Non-pigmented ciliary epithelial cell (primary cell): Measurements from ENCODE around the gene DCXR.
"Not testable (repeated sequence)": the region's sequence is repeated elsewhere in the genome, so short reads cannot be mapped to it uniquely, and the experiment has no call there.

Experiments
- DNase-seq: peaks from one replicate; pipeline ENCODE4 v3.0.0-alpha.2; 2010; ENCODE audit warnings: low read depth

Gene DCXR

DNA sequence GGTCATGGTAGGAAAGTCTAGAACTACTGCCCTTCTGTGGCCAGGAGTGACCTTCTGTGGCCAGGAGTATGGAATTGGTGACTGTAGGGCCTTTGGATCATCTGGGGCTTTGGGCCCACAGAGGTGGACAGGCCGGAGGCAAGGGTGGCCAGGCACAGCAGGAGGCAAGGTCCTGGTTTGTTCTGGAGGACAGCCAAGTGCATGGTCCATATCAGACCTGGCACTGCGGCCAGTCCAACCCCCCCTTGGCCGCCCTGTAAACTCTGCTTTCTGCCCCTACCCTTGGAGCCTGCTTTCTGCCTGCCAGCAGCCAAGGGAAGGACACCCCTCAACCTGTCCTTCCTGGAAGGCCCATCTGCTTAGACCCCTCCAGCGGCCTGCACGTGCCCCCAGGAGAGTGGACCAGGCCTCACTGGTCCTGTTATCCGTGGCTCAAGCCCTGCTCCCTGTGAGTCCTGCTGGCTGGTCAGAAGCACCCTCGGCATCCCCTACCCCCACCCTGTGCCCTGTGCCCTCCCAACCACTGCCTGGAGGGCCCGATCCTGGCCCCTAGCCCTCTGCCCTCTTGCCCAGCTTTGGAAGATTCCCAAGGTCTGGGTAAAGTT lies 2.3 kb upstream of the DCXR start:
- DNase-seq = no peak

DNA sequence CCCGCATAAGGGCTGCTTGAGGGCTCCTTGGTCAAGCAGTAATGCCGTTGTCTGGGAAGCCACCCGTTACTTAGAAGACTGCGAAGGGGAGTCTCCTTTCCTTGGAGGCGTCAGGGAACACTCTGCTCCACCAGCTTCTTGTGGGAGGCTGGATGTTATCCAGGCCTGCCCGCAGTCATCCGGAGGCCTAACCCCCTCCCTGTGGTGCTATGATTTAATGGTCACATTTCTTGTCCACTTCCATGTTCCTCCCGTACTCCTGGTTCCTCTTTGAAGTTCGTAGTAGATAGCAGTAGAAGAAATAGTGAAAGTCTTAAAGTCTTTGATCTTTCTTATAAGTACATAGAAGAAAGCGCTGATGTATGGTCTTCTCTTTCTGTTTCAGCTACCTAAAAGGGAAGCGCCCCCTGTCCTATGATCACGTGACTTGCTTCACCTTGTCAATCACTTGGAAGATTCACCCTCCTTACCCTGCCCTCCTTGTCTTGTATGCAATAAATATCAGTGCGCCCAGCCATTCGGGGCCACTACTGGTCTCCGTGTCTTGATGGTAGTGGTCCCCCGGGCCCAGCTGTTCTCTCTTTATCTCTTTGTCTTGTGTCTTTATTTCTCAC lies 1.4 kb upstream of the DCXR start:
- not testable (repeated sequence) for DNase-seq

DNA sequence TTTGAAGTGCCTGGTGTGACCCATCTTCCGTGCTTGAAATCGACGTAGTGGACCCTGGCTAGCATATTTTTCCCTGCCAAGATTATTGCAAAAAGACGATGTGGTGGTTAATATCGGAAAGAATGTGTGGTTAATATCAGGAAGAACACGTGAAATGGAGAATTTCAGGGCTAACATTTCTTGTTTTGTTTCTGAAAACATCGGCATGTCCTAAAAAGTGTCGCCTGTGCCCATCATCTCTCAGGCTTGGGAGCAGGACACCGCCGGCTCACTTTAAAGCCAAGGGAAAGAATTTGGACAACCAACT lies 345 bp upstream of the DCXR start:
- no peak for DNase-seq

DNA sequence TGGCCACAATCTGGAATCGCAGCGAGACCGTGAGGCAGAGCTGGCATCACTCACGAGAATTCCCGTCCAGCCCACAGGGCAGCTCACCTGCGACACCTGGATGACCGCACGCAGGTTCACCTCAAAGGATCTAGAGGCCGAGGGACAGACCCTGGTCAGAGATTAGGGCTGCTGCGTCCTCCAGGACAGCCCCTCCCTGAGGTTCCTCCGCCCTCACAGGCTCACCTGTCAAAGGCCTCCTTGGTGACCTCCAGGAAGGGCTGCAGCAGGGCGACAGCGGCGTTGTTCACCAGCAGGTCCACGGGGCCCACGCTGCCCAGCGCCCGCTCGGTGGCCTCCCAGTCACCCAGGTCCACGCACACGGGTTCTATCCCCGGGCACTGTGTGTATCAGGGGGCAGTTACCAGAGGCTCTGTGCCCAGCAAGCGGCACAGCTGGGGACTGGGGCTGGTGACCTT lies 834 bp downstream of the DCXR start:
- no peak for DNase-seq

DNA sequence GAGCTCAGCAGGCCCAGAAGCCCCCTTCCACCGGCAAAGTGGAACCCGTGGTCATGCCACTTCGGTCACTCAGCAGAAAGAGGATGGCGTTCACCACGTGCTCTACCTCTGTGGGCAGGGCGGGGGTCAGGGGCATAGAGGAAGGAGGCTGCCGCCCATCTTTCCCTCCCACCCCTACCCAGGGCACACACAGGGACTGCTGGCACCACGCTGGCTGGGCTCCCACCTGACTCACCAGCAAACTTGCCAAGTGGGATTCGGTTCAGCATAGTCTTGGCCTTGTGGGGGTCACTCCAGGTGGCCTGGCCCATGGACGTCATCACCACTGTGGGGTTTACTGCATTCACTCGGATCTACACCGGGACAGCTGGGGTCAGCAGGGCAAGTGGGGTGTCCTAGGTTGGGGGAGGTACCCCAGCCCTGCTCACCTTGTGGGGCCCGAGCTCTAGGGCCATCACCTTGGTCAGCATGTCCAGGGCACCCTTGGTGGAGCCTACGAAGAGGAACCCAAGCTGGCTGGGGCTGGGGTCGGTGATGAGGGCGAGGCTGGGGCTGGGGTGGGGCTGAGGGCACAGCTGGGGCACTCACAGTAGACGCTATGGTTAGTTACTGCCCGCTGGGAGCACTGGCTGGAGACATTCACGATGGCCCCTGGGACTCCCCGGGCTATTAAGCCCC lies 1.4 kb downstream of the DCXR start:
- DNase-seq = no peak

DNA sequence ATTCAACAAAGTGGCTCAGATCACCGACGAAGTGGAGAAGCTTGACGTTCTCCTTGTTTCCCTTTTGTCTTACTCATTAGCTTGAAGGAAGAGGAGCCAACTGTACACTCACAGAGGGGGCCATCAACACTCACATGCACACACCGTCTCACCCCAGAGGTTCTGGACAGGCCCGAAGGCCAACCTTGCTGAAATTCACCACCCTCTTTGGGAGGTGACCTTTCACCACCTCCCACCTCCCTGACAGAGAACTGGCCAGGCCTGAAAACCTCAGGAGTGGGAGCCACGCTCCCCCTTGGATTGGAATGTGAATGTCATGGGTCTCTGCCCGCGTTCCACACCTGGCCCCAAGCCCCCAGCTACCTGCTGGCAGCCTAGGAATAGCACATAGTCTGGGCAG lies 2.0 kb downstream of the DCXR start:
- no peak for DNase-seq

DNA sequence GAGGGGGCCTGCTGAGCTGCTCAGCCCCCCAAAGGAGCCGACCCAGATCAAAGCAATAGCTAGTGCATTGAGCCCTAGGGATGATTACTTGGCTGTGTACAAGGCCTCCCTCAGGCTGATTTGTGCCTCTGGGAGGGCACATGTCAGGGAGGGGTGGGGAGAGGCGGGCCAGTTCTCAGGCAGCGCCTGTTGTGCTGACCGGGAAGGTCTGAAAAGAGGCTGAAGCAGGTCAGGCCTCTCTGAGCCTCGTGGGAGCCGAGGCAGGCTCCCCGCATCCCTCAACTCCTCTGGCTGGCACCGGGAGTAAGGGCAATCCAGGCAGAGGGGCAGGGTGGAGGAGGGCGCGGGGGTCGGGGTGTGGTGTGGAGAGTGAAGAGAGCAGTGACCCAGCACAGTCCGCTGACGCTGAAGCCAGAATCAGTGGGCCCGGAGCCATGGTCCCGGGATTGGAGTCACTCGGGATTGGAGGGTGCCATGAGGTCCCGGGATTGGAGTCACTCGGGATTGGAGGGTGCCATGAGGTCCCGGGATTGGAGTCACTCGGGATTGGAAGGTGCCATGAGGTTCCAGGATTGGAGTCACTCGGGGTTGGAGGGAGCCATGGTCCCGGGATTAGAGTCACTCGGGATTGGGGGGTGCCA lies 3.0 kb downstream of the DCXR start:
- DNase-seq = no peak

DNA sequence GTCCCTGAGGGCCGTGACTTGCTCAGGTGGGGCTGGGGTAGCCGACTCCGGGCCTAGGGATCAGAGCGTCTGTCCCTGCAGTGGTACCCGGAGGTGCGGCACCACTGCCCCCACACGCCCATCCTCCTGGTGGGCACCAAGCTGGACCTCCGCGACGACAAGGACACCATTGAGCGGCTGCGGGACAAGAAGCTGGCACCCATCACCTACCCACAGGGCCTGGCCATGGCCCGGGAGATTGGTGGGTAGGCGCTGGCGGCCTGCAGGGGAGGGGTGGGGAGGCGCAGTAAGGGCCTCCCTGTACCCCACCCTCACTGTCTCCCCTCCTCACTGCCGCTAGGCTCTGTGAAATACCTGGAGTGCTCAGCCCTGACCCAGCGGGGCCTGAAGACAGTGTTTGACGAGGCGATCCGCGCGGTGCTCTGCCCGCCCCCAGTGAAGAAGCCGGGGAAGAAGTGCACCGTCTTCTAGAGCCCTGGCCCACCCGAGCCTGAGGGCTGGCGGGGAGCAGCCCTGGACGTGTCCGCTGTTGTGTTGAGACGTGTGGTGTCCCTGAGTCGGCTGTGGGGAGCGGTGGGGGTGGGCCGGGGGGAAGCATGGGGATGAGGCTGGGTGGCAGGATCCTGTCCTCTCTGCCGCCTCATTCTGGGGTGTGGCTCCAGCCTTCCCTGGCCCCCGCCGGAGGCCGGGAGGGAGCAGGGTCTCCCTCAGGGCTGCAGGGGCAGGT lies 4.0 kb downstream of the DCXR start:
- no peak for DNase-seq

DNA sequence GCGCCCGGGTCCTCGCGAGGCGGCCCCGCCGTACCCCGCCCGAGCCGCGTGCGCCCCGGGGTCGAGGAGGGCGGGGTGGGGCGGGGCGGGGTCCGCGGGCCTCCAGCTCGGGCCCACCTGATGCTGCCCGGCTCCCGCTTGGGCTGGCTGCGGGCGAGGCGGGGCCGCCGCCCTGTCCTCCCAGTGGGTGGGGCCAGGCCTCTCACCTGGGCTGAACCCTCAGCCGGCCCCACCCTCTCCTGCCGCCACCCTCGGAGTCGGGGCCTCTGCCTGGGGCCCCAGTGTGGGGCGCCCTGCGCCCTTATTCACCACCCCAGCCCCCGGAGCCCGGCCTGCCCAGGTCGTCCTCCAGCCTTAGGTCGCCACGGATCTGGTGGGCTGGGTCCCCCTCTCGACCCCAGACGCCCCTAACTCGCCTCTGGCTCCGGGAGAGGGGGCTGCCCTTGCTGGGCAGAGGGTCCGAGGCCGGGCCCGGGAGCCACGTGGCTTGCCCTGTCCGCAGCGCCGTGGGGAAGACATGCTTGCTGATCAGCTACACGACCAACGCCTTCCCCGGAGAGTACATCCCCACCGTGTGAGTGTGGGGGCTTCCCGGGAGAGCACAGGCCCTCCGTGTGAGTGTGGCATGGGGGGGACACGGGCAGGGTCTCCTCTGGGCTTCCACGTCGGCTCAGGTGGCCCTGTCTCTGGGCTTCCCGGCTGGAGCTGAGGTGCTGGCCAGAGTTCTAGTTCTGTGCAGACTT lies 5.4 kb downstream of the DCXR start:
- no peak for DNase-seq

DNA sequence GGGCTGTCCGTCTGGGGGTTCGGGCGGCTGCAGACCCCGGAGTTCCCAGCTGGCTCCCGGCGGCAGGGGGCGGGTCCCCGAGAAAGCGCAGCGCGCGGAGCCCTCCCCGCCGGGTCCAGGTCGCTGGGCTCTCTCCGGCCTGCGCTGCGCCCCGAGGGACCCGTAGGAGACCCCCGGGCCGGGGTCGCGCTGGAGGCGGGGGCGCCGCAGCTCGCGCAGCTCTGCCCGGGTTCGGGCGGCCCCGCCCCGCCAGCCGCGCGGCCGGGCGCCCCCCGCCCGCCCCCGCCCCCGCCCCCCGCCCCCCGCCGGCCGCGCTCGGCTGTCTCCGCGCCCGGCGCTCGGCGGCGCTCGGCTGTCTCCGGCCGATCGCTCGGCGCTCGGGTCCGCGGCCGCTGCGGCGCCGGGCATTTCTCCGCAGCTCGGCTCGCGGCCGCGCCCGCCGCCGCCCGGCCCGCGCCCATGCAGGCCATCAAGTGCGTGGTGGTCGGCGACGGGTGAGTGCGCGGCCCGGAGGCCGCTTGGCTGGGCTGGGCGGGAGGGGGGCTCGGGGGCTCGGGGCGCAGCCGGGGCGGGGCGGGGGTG lies 6.1 kb downstream of the DCXR start, which contains the start of gene RAC3:
Gene RAC3 (plus strand): TSS at position 376 of the 582 bp plus-strand sequence. CDS start 84 bp downstream, at position 460.
- no peak for DNase-seq

DNA sequence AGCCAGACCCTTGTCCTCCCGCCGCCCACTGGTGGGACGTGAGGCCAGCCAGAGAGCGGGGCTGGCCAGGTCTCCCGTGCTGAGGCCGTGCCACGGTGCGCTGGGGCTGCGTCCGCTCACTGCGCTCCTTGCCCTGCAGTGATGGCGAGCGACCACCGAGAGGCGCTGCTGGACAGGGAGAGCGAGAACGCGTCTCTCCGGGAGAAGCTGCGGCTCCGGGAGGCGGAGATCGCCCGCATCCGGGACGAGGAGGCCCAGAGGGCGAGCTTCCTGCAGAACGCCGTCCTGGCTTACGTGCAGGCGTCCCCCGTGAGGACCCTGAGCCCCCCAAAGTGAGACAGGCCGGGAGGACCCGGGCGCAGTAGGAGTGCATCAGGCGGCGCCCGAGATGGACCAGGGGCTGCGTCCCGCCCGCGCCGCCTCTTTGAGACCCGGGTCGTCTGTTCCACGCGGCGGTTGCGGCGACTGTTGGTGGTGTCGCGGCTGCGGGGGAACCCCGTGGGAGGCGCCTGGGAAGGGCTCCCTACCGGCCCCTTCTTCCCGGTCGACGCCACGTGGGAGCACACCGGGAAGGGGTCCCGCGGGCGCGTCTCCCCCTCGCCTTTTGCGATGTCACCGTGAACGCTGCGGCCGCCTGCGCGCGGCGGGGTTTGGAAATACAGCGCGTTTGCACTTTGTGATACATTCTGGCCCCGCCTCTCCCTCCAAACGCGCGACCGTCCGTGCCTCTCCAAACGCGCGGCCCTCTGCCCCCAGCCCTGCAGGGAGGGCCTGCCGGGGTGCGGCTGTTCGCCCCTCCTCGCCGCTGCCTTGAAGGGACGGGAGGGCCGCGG lies 6.8 kb downstream of the DCXR start:
- peak; percentile 38 for DNase-seq

DNA sequence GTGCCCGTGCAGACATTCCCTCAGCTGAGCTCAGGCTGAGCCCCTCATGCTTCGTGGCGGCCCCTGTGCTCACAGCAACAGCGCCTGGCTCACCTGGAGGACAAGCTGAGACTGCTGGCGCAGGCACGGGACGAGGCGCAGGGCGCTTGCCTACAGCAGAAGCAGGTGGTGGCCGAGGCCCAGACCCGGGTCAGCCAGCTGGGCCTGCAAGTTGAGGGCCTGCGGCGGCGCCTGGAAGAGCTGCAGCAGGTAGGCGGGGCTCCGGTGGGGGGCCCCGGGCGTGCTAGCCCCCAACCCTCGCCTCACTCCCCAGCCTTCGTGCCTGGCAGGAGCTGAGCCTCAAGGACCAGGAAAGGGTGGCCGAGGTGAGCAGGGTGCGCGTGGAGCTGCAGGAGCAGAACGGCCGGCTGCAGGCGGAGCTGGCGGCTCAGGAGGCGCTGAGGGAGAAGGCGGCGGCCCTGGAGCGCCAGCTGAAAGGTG lies 7.5 kb downstream of the DCXR start:
- no peak for DNase-seq

DNA sequence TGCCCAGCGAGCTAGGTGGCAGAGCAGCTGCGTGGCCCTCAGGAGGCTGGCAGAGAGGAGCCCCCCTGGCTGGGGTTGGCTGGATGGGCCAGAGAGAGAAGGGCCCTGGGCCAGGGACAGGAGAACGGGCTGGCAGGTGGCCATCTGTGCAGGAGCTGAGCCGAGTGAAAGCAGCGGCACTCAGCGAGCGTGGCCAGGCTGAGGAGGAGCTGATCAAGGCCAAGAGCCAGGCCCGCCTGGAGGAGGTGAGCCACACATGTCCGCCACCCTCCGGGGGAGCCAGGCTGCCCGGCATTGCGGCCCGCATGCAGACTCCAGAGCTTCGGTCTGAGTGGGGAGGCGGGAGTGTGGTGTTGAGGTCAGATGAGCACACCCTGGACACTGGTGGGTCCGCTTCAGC lies 8.1 kb downstream of the DCXR start:
- no peak for DNase-seq

DNA sequence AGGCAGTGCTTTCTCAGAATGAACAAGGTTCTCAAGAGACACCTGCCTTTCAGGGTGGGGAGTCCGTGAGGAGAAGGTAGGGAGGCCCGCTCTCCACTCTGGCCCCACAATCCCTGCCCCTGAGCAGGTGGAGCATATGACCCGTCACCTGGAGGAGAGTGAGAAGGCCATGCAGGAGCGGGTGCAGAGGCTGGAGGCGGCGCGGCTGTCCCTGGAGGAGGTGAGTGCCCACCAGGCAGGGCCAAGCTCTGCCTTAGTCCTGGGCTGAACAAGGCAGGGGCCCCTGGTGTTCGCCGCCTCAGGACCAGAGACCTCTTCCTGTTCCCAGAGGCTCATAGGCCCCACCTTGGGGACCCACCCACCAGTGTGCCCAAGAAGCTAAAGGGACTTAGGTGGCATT lies 8.5 kb downstream of the DCXR start:
- DNase-seq = no peak

DNA sequence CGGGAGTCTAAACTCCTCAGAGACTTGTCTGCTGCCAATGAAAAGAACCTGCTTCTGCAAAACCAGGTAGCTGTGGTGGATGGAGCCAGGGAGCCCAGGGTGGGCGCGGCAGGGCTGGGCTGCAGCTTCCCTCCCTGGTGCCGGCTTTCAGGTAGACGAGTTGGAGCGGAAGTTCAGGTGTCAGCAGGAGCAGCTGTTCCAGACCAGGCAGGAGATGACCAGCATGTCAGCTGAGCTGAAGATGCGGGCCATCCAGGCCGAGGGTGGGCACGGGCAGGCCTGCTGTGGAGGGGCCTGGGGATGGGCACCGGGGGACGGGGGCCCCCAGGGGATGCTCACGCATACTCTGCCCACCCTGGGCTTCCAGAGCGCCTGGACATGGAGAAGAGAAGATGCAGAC lies 9.3 kb downstream of the DCXR start:
- no peak for DNase-seq

DNA sequence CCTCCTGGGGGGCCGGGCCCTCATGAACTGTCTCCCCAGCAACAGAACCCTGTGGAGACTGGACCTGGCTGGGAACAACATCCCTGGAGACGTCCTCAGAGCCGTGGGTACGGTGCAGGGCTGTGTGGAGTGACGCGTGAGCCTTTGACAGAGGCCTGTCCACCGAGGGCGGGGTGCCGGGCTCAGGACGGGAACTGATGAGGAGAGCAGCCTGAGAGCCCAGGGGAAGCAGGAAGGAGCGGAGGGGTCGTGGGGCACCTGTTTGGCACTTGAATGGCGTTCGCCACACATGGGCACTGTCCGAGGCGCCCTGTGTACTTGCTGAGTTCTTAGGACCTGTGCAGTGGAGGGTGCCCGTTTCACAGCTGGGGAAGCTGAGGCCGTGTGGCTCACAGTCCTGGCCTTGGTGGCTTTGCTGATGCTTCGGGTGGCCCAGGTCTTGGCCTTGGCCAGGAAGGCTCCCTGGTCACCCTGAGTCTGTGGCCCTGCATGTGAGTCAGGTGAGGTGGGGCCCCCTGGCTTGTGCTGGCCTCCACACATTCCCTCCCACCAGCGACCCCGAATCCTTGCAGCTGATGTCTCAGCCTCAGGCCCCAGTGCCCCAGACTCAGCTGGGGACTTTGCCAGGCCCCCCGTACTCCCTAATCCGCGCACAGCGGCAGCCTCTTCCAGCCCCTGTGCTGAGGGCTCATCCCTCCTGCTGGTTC lies 11.9 kb downstream of the DCXR start:
- no peak for DNase-seq

DNA sequence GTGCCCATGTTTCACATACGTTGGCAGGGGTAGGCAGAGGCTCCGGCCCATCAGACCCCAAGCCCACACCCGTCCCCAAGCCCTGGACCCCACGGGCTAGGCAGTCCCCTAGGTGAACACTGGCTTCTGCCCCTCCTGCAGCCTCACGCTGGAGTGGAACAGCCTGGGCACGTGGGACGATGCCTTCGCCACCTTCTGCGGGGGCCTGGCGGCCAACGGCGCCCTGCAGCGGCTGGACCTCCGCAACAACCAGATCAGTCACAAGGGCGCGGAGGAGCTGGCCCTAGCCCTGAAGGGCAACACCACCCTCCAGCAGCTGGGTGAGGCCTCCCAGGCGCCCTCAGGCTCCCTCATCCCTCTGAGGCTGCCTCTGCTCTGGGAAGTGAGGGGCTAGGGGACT lies 12.6 kb downstream of the DCXR start:
- DNase-seq = no peak

DNA sequence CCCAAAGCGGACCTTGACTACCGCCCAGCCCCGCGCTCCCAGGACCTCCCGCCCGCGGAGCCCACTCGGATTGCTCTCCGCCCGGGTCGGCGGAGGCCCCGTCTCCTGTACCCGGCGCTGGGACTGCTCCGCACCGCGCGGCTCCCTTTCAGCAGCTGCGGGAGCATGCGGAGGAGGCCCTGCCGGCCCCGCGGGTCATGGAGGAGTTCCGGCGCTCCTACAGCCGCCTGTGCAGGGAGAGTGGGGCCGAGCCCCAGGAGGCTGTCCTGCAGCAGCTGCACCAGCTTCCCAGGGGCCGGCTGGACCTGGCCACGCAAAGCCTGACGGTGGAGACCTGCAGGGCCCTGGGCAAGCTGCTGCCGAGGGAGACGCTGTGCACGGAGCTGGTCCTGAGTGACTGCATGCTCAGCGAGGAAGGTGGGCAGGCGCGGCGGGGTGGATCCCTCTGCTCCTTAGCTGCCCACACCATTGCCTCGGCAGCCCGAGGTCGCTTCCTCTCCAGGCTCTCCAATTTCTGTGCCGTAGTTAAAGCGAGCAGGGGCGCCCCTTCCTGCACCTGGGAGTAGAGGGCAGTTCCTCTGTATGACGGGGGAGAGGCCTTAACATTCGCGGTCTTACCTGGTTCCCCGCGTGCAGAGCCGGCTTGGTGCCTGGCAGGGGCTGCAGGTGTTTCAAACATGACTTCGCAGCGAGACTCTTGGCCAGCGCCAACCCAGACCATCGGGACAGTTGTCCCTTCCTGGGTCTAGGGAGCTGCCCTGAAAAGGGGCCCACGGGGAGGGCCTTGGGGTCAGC lies 13.9 kb downstream of the DCXR start:
- DNase-seq = no peak

DNA sequence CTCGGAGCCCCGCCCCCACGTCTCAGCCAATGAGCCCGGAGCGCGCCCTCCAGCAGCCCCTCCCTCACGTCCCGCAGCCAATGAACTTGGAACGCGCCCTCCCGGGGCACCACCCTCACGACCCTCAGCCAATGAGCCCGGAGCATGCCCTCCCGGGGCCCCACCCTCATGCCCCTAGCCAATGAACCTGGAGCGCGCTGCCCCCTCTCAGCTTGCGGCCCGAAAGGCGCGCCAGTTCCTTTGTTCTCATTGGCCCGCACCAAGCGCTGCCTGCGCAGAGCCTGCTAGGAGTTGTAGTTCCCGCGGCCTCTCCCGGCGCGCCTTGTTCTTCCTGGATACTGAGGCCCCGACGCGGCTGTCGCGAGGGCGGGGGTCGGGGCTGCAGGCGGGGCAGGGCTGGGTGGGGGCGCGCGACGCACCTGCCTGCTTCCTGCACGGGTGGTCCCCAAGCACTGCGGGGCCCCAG lies 14.5 kb downstream of the DCXR start, which contains the start of gene LRRC45:
Gene LRRC45 (plus strand): TSS at position 325 of the 466 bp plus-strand sequence. CDS start 339 bp downstream, outside the sequence.
- DNase-seq = peak; percentile 97
